Stimulated activated CD4-positive, alpha-beta T cell treated with anti-CD3 and anti-CD28 coated beads, Interleukin-15, amount 100 ng/mL, for 1 hour (primary cell): Measurements from ENCODE around the gene CNTN2.

Experiments
- DNase-seq, 2 donors: peaks; one replicate each; pipeline ENCODE4 v3.0.0-alpha.2; 2020; ENCODE audit warnings: low read depth in 1 of 2, low spot score in 1 of 2

Gene CNTN2

GRCh38 chr1:205042911-205043806 is at the start of gene CNTN2:
TSS of gene CNTN2 (plus strand) at chr1:205043212. CDS start at chr1:205053186, 9,974 bp downstream.
- no peak for DNase-seq

GRCh38 chr1:204994086-204994862 is 48.7 kb upstream of the CNTN2 start:
- DNase-seq = no peak

GRCh38 chr1:204996981-204997380 is 46.0 kb upstream of the CNTN2 start:
- DNase-seq = no peak

GRCh38 chr1:204997591-204998355 is 45.2 kb upstream of the CNTN2 start:
- no peak for DNase-seq

- no peak for DNase-seq
Measured at GRCh38 chr1:205001162-205001561, 41.9 kb upstream of the CNTN2 start.

GRCh38 chr1:205002705-205003104 is 40.3 kb upstream of the CNTN2 start:
- no peak for DNase-seq

- DNase-seq = no peak
Measured at GRCh38 chr1:205003358-205004131, 39.5 kb upstream of the CNTN2 start.

GRCh38 chr1:205004351-205004750 is 38.7 kb upstream of the CNTN2 start:
- no peak for DNase-seq

- no peak for DNase-seq
Measured at GRCh38 chr1:205008896-205009295, 34.1 kb upstream of the CNTN2 start.

GRCh38 chr1:205009670-205010069 is 33.3 kb upstream of the CNTN2 start:
- no peak for DNase-seq

- DNase-seq = no peak
Measured at GRCh38 chr1:205012391-205013140, 30.4 kb upstream of the CNTN2 start.

- no peak for DNase-seq
Measured at GRCh38 chr1:205013683-205014367, 29.2 kb upstream of the CNTN2 start.

GRCh38 chr1:205014783-205015182 is 28.2 kb upstream of the CNTN2 start:
- no peak for DNase-seq

- DNase-seq = no peak
Measured at GRCh38 chr1:205015241-205015640, 27.8 kb upstream of the CNTN2 start.

- DNase-seq = no peak
Measured at GRCh38 chr1:205016075-205016474, 26.9 kb upstream of the CNTN2 start.

- DNase-seq = no peak
Measured at GRCh38 chr1:205016584-205016983, 26.4 kb upstream of the CNTN2 start.

- DNase-seq = no peak
Measured at GRCh38 chr1:205017001-205017400, 26.0 kb upstream of the CNTN2 start.

GRCh38 chr1:205017766-205018165 is 25.2 kb upstream of the CNTN2 start:
- no peak for DNase-seq

GRCh38 chr1:205018381-205018780 is 24.6 kb upstream of the CNTN2 start:
- DNase-seq = no peak
